HG03280 (cell line): ENCODE results near the gene CFAP299.

Experiments used
- ATAC-seq: cut with Tn5 transposase; IDR thresholded peaks from one replicate; pipeline ENCODE4 v1.9.1; 2021; ENCODE audit warnings: mild to moderate bottlenecking, moderate library complexity; ENCODE audit not compliant: unreplicated experiment

CFAP299 gene

GRCh38 chr4:80909938-80910337, 574.4 kb downstream of the CFAP299 start:
- ATAC-seq, result no peak

- no peak for ATAC-seq
These were observed 575.9 kb downstream of the CFAP299 start for GRCh38 chr4:80911458-80911857.

- ATAC-seq, result no peak
These were observed 576.8 kb downstream of the CFAP299 start for GRCh38 chr4:80912350-80912749.

- ATAC-seq, result peak; percentile 67
These were observed 577.9 kb downstream of the CFAP299 start for GRCh38 chr4:80913381-80913780.

GRCh38 chr4:80916770-80917169, 581.2 kb downstream of the CFAP299 start:
- ATAC-seq, result no peak

GRCh38 chr4:80918004-80918403, 582.5 kb downstream of the CFAP299 start:
- no peak for ATAC-seq

- no peak for ATAC-seq
These were observed 585.9 kb downstream of the CFAP299 start for GRCh38 chr4:80921441-80921840.

- no peak for ATAC-seq
These were observed 587.4 kb downstream of the CFAP299 start for GRCh38 chr4:80922941-80923340.

- ATAC-seq, result no peak
These were observed 589.8 kb downstream of the CFAP299 start for GRCh38 chr4:80925293-80925692.

GRCh38 chr4:80926446-80926845, 590.9 kb downstream of the CFAP299 start:
- ATAC-seq, result no peak

- ATAC-seq, result no peak
These were observed 591.4 kb downstream of the CFAP299 start for GRCh38 chr4:80926891-80927290.

- ATAC-seq, result no peak
These were observed 591.9 kb downstream of the CFAP299 start for GRCh38 chr4:80927420-80927819.

- ATAC-seq, result no peak
These were observed 596.1 kb downstream of the CFAP299 start for GRCh38 chr4:80931631-80932081.

GRCh38 chr4:80948141-80948540, 612.6 kb downstream of the CFAP299 start:
- no peak for ATAC-seq

GRCh38 chr4:80948995-80949394, 613.5 kb downstream of the CFAP299 start:
- no peak for ATAC-seq

GRCh38 chr4:80956421-80956820, 620.9 kb downstream of the CFAP299 start:
- no peak for ATAC-seq

- ATAC-seq, result no peak
These were observed 627.5 kb downstream of the CFAP299 start for GRCh38 chr4:80963051-80963450.

- ATAC-seq, result no peak
These were observed 631.8 kb downstream of the CFAP299 start for GRCh38 chr4:80967346-80967745.

GRCh38 chr4:80980239-80980638, 644.7 kb downstream of the CFAP299 start:
- no peak for ATAC-seq

GRCh38 chr4:80986011-80986410, 650.5 kb downstream of the CFAP299 start:
- no peak for ATAC-seq

- ATAC-seq, result peak; percentile 73
These were observed 654.5 kb downstream of the CFAP299 start for GRCh38 chr4:80989921-80990544.

- no peak for ATAC-seq
These were observed 655.3 kb downstream of the CFAP299 start for GRCh38 chr4:80990851-80991250.

GRCh38 chr4:80999943-81000342, 664.4 kb downstream of the CFAP299 start:
- ATAC-seq, result no peak
